Memory B cell (primary cell): ENCODE data around the gene NBEAL1.
"Not testable (repeated sequence)": the region's sequence is repeated elsewhere in the genome, so short reads cannot be mapped to it uniquely, and the experiment has no call there.

ENCODE experiments used
- ATAC-seq: fragments of 150-1000 bp; cut with Tn5 transposase; 2 replicates; pipeline ENCODE4 v1.10.0; 2021; ENCODE audit warnings: low read depth, mild to moderate bottlenecking, moderate library complexity
- DNase-seq, 2 donors: peaks; one replicate each; pipeline ENCODE4 v3.0.0; 2022; ENCODE audit warnings: low spot score in 2 of 2
- H3K27ac Mint-ChIP-seq: one replicate; pipeline ENCODE4 v1.8.0; 2022; ENCODE audit warnings: mild to moderate bottlenecking, moderate library complexity, mixed read lengths
- H3K27me3 Mint-ChIP-seq: one replicate; pipeline ENCODE4 v1.8.0; 2022; ENCODE audit warnings: mixed read lengths
- H3K36me3 Mint-ChIP-seq: one replicate; pipeline ENCODE4 v1.8.0; 2022; ENCODE audit warnings: mild to moderate bottlenecking, mixed read lengths
- H3K4me1 Mint-ChIP-seq: one replicate; pipeline ENCODE4 v1.8.0; 2022; ENCODE audit warnings: mixed read lengths
- H3K4me3 Mint-ChIP-seq: one replicate; pipeline ENCODE4 v1.8.0; 2022; ENCODE audit warnings: mild to moderate bottlenecking, moderate library complexity, mixed read lengths
- H3K9me3 Mint-ChIP-seq: one replicate; pipeline ENCODE4 v1.8.0; 2022; ENCODE audit warnings: mixed read lengths

NBEAL1 gene

GRCh38 chr2:203185864-203186263 is 171.2 kb downstream of the NBEAL1 start:
- Mint-ChIP-seq H3K27ac (peak overlapping the region; percentile 10), H3K4me3 (no peak overlapping the region), H3K36me3 (peaks cover 19% of the 10 kb centered on the region), H3K27me3 (no peaks in the 10 kb centered on the region), H3K4me1 (peaks cover 5% of the 10 kb centered on the region), H3K9me3 (no peaks in the 10 kb centered on the region)
- no peak for ATAC-seq
- no peak for DNase-seq

- not testable (repeated sequence) for H3K4me1 Mint-ChIP-seq, H3K9me3 Mint-ChIP-seq, H3K27me3 Mint-ChIP-seq, H3K4me3 Mint-ChIP-seq, DNase-seq, H3K27ac Mint-ChIP-seq, ATAC-seq
- H3K36me3 Mint-ChIP-seq, result peaks cover 15% of the 10 kb centered on the region
Observed at GRCh38 chr2:203190547-203190946, 175.9 kb downstream of the NBEAL1 start.

GRCh38 chr2:203191026-203191425 is 176.4 kb downstream of the NBEAL1 start:
- peaks cover 10% of the 10 kb centered on the region for H3K36me3 Mint-ChIP-seq
- ATAC-seq, H3K9me3 Mint-ChIP-seq, H3K4me3 Mint-ChIP-seq, H3K27me3 Mint-ChIP-seq, DNase-seq, H3K4me1 Mint-ChIP-seq, H3K27ac Mint-ChIP-seq: not testable (repeated sequence)

GRCh38 chr2:203191961-203192360 is 177.3 kb downstream of the NBEAL1 start:
- Mint-ChIP-seq H3K36me3 (peaks cover 9% of the 10 kb centered on the region), H3K27ac (no peak overlapping the region), H3K4me3 (no peak overlapping the region), H3K27me3 (no peaks in the 10 kb centered on the region), H3K4me1 (no peaks in the 10 kb centered on the region), H3K9me3 (no peaks in the 10 kb centered on the region)
- no peak for ATAC-seq
- DNase-seq, result no peak

- no peak overlapping the region for H3K4me3 Mint-ChIP-seq
- no peaks in the 10 kb centered on the region for H3K4me1 Mint-ChIP-seq
- DNase-seq, result no peak
- no peaks in the 10 kb centered on the region for H3K9me3 Mint-ChIP-seq
- H3K27ac Mint-ChIP-seq, result no peak overlapping the region
- H3K27me3 Mint-ChIP-seq, result no peaks in the 10 kb centered on the region
- ATAC-seq, result no peak
- H3K36me3 Mint-ChIP-seq, result peaks cover 3% of the 10 kb centered on the region
Observed at GRCh38 chr2:203195331-203196036, 180.8 kb downstream of the NBEAL1 start.

- Mint-ChIP-seq H3K4me1 (no peaks in the 10 kb centered on the region), H3K27ac (no peak overlapping the region), H3K4me3 (no peak overlapping the region), H3K27me3 (no peaks in the 10 kb centered on the region), H3K36me3 (peaks cover 5% of the 10 kb centered on the region), H3K9me3 (no peaks in the 10 kb centered on the region)
- DNase-seq (no peak), ATAC-seq (no peak)
Observed at GRCh38 chr2:203200866-203201265, 186.2 kb downstream of the NBEAL1 start.

- no peak for ATAC-seq
- H3K4me1 Mint-ChIP-seq, result no peaks in the 10 kb centered on the region
- DNase-seq, result no peak
- H3K27ac Mint-ChIP-seq, result no peak overlapping the region
- no peaks in the 10 kb centered on the region for H3K27me3 Mint-ChIP-seq
- H3K4me3 Mint-ChIP-seq, result no peak overlapping the region
- H3K36me3 Mint-ChIP-seq, result peaks cover 9% of the 10 kb centered on the region
- H3K9me3 Mint-ChIP-seq, result no peaks in the 10 kb centered on the region
Observed at GRCh38 chr2:203201426-203201825, 186.8 kb downstream of the NBEAL1 start.

- DNase-seq, result no peak
- Mint-ChIP-seq H3K4me1 (no peaks in the 10 kb centered on the region), H3K9me3 (no peaks in the 10 kb centered on the region), H3K27ac (no peak overlapping the region), H3K27me3 (no peaks in the 10 kb centered on the region), H3K36me3 (peaks cover 13% of the 10 kb centered on the region), H3K4me3 (no peak overlapping the region)
- no peak for ATAC-seq
Observed at GRCh38 chr2:203209538-203209937, 194.9 kb downstream of the NBEAL1 start.

GRCh38 chr2:203225423-203226039 is 210.9 kb downstream of the NBEAL1 start:
- DNase-seq, result peak in 1 of 2 donors; percentile 22
- H3K9me3 Mint-ChIP-seq, result no peaks in the 10 kb centered on the region
- H3K4me1 Mint-ChIP-seq, result no peaks in the 10 kb centered on the region
- no peak overlapping the region for H3K27ac Mint-ChIP-seq
- H3K27me3 Mint-ChIP-seq, result no peaks in the 10 kb centered on the region
- H3K36me3 Mint-ChIP-seq, result no peaks in the 10 kb centered on the region
- ATAC-seq, result peak; percentile 67
- H3K4me3 Mint-ChIP-seq, result no peak overlapping the region

- H3K4me1 Mint-ChIP-seq, DNase-seq, H3K27ac Mint-ChIP-seq, H3K9me3 Mint-ChIP-seq, H3K27me3 Mint-ChIP-seq, ATAC-seq, H3K36me3 Mint-ChIP-seq, H3K4me3 Mint-ChIP-seq: not testable (repeated sequence)
Observed at GRCh38 chr2:203229674-203230073, 215.0 kb downstream of the NBEAL1 start.

- Mint-ChIP-seq H3K9me3 (no peaks in the 10 kb centered on the region), H3K4me3 (peak overlapping the region; percentile 97), H3K4me1 (peaks cover 16% of the 10 kb centered on the region), H3K36me3 (peaks cover 8% of the 10 kb centered on the region), H3K27me3 (no peaks in the 10 kb centered on the region), H3K27ac (peak overlapping the region; percentile 97)
- no peak for DNase-seq
- no peak for ATAC-seq
Observed at GRCh38 chr2:203237346-203238238, 222.9 kb downstream of the NBEAL1 start.

GRCh38 chr2:203238292-203238703 is 223.6 kb downstream of the NBEAL1 start:
- Mint-ChIP-seq H3K4me3 (peak overlapping the region; percentile 97), H3K27ac (peak overlapping the region; percentile 97), H3K4me1 (peaks cover 19% of the 10 kb centered on the region), H3K27me3 (no peaks in the 10 kb centered on the region), H3K9me3 (no peaks in the 10 kb centered on the region), H3K36me3 (peaks cover 15% of the 10 kb centered on the region)
- ATAC-seq (peak; percentile 0), DNase-seq (peak in 1 of 2 donors; percentile 13)

GRCh38 chr2:203238704-203239526 is 224.2 kb downstream of the NBEAL1 start, which contains the start of gene CYP20A1:
TSS of gene CYP20A1 (plus strand) at chr2:203239018. CDS start at chr2:203239063, 45 bp downstream.
- H3K9me3 Mint-ChIP-seq, result no peaks in the 10 kb centered on the region
- peak within 1 kb of the TSS; percentile 97 for H3K27ac Mint-ChIP-seq
- H3K27me3 Mint-ChIP-seq, result no peaks in the 10 kb centered on the region
- DNase-seq (peak; percentile 97 to 98), ATAC-seq (peak; percentile 81)
- peaks cover 16% of the 10 kb centered on the region for H3K36me3 Mint-ChIP-seq
- H3K4me3 Mint-ChIP-seq, result peak within 1 kb of the TSS; percentile 97
- H3K4me1 Mint-ChIP-seq, result peaks cover 19% of the 10 kb centered on the region
